SU-DHL-6 (cell line): ENCODE measurements around the gene HOXC13.

ENCODE experiments used
- CTCF ChIP-seq: fragments of 200-600 bp; sonication (generic); IDR thresholded peaks from one replicate; pipeline ENCODE4 v1.5.1; 2017; ENCODE audit warnings: antibody characterized with exemption, mild to moderate bottlenecking, low read length, moderate library complexity; ENCODE audit not compliant: insufficient read depth, poor library complexity, severe bottlenecking
- EZH2phosphoT487 ChIP-seq: fragments of 200-600 bp; sonication (generic), shearing (Covaris generic); conservative IDR thresholded peaks from 2 replicates; pipeline ENCODE4 v1.6.1; 2018; ENCODE audit warnings: mild to moderate bottlenecking, antibody characterized with exemption, low read length, moderate library complexity, mixed read lengths

GRCh38 chr12:53983568-53983949 lies 44.9 kb downstream of the HOXC13 start:
- no peak for TF ChIP-seq EZH2phosphoT487
- TF ChIP-seq CTCF, result no peak
